ENCODE measurements around the gene SAMD11. TPM values are rescaled to one million over a fixed set of nuclear protein-coding genes. Genes with fewer than 3 reads are reported as not detected.

The SAMD11 gene
- total and polyA plus RNA-seq, 2 donors (not counting 1 experiment from before 2014, with no cell fraction given): not detected

DNA sequence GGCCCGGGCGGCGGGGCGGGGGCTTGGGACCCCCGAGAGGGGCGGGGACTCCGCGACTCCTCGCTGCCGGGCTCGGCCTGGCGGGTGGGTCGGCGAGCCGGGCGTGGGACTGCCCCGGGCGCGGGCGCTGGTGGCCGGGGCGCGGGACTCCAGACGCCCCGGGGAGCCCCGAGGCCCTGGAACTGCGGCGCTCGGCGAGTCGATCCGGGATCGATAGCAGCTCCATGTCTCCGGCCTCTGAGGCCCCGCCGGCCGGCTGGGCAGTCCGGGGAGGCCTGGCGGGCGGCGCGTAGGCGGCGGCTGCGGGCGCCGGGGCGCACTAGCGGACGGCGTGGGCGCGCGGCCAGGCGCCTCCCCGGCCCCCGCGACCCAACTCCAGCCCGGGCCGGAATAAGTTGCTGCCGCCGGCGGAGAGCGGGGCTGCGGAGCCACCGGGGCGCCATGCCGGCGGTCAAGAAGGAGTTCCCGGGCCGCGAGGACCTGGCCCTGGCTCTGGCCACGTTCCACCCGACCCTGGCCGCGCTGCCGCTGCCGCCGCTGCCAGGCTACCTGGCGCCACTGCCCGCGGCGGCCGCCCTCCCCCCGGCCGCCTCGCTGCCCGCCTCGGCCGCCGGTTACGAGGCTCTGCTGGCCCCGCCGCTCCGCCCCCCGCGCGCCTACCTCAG, 400 bp downstream of the SAMD11 start:
- H3K27ac ChIP-seq (ENCODE audit: low read length in 2 of 2): no peak overlapping the region
- DNase-seq (peak; percentile 41), ATAC-seq (ENCODE audit: low read depth) (no peak)
- Mint-ChIP-seq H3K4me1 (peaks cover 24% of the 10 kb centered on the region), H3K9me3 (ENCODE audit: insufficient read depth) (no peaks in the 10 kb centered on the region), H3K27me3 (peaks cover 43% of the 10 kb centered on the region), H3K4me3 (peak overlapping the region; percentile 63), H3K27ac (no peak overlapping the region)
- peak overlapping the region; percentile 54 for H2AFZ ChIP-seq (ENCODE audit: insufficient read depth, low read depth, low read length, poor library complexity, severe bottlenecking)
- intact Hi-C loops (cut with micrococcal nuclease): no loop called here
- no peaks in the 10 kb centered on the region for H4K20me1 ChIP-seq (ENCODE audit: control insufficient read depth, insufficient read depth, low read length, poor library complexity, severe bottlenecking)
- peak overlapping the region; percentile 54 for H3K9ac ChIP-seq (ENCODE audit: low read length)
- POLR2A ChIA-PET: no interaction called here
- H3K36me3 ChIP-seq (replicated peaks in 1 of 2; ENCODE audit: control extremely low read depth in 1 of 2, control insufficient read depth in 1 of 2, extremely low read depth in 1 of 2, insufficient read depth in 2 of 2, low read length in 1 of 2): no peaks in the 10 kb centered on the region
- H3K4me2 ChIP-seq (replicated peaks; ENCODE audit: low read depth, low read length, poor library complexity, severe bottlenecking): peak overlapping the region; percentile 90
- H3K27me3 ChIP-seq (replicated peaks in 1 of 4; ENCODE audit: control extremely low read depth in 1 of 4, control insufficient read depth in 3 of 4, insufficient read depth in 4 of 4, low read length in 3 of 4): peaks cover 0 to 79% (median 39%) of the 10 kb centered on the region in 4 experiments
- H3K9me3 ChIP-seq (ENCODE audit: control extremely low read depth in 1 of 3, control insufficient read depth in 2 of 3, insufficient read depth in 1 of 3, low read length in 2 of 3): peaks cover 0 to 18% (median 0%) of the 10 kb centered on the region in 3 donors
- peak overlapping the region in 3 of 5 experiments; percentile 38 to 58 (median 42) for H3K4me3 ChIP-seq (ENCODE audit: control extremely low read depth in 1 of 5, extremely low read depth in 1 of 5, insufficient read depth in 1 of 5, low read depth in 2 of 5, low read length in 4 of 5)
- no peaks in the 10 kb centered on the region for H3K79me2 ChIP-seq (ENCODE audit: control insufficient read depth, insufficient read depth, low read length)
- CTCF ChIA-PET: no interaction called here
- H3K4me1 ChIP-seq (ENCODE audit: control insufficient read depth in 2 of 2, insufficient read depth in 2 of 2, low read length in 2 of 2): peaks cover 35 to 49% of the 10 kb centered on the region in 2 donors
- under 1% methylated on average over 98 of the region's 98 CpGs for WGBS (ENCODE audit: insufficient coverage)
- TF ChIP-seq EZH2 (IDR thresholded peaks at IDR 0.05; ENCODE audit: borderline replicate concordance, insufficient read depth, low read depth, low read length, poor library complexity, severe bottlenecking): no peak
- TF ChIP-seq, protein P1, sequence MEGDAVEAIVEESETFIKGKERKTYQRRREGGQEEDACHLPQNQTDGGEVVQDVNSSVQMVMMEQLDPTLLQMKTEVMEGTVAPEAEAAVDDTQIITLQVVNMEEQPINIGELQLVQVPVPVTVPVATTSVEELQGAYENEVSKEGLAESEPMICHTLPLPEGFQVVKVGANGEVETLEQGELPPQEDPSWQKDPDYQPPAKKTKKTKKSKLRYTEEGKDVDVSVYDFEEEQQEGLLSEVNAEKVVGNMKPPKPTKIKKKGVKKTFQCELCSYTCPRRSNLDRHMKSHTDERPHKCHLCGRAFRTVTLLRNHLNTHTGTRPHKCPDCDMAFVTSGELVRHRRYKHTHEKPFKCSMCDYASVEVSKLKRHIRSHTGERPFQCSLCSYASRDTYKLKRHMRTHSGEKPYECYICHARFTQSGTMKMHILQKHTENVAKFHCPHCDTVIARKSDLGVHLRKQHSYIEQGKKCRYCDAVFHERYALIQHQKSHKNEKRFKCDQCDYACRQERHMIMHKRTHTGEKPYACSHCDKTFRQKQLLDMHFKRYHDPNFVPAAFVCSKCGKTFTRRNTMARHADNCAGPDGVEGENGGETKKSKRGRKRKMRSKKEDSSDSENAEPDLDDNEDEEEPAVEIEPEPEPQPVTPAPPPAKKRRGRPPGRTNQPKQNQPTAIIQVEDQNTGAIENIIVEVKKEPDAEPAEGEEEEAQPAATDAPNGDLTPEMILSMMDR (IDR thresholded peaks at IDR 0.05): no peak
